K562 (cell line): ENCODE results near the gene MAP3K12. TPM values are rescaled to one million over a fixed set of nuclear protein-coding genes. Genes with fewer than 3 reads are reported as not detected.

ENCODE experiments used
- BMI1 ChIP-seq: fragments of 150-350 bp; IDR thresholded peaks from 2 replicates; pipeline ENCODE4 v1.6.1; 2014; ENCODE audit warnings: low read length
- EGR1 ChIP-seq: fragments of 450-650 bp; conservative IDR thresholded peaks from 2 replicates; pipeline ENCODE4 v1.6.1; 2017; ENCODE audit warnings: mild to moderate bottlenecking
- ELF1 ChIP-seq: fragments of 200-800 bp; sonication (Bioruptor generic); IDR thresholded peaks from 2 replicates; pipeline ENCODE4 v1.6.1; 2016; ENCODE audit warnings: missing genetic modification characterization, missing compliant biosample characterization
- ETV6 ChIP-seq, 3 experiments: fragments of 150-350 bp in 1 of 3; sonication (generic) in 1 of 3; formaldehyde crosslinking in 1 of 3; IDR thresholded peaks; 2 replicates each; pipeline versions ENCODE4 v1.6.1 to v1.8.0; 2014 to 2022; ENCODE audit warnings: borderline replicate concordance in 2 of 3, low read depth in 2 of 3, antibody characterized with exemption in 1 of 3, low read length in 1 of 3, mild to moderate bottlenecking in 1 of 3, missing genetic modification reagents in 1 of 3
- MED1 ChIP-seq: sonication (generic); formaldehyde crosslinking; IDR thresholded peaks from 2 replicates; pipeline ENCODE4 v1.8.1; 2023; ENCODE audit warnings: missing genetic modification reagents, borderline replicate concordance
- NR2C1 ChIP-seq, 2 experiments: fragments of 450-650 bp; IDR thresholded peaks; 2 replicates each; pipeline ENCODE4 v1.6.1; 2017; ENCODE audit warnings: mild to moderate bottlenecking in 2 of 2, antibody characterized with exemption in 1 of 2, inconsistent platforms in 1 of 2, missing compliant biosample characterization in 1 of 2, missing genetic modification characterization in 1 of 2
- POLR2B ChIP-seq: fragments of 450-650 bp; IDR thresholded peaks from 2 replicates; pipeline ENCODE4 v1.6.1; 2018; ENCODE audit warnings: low read depth; ENCODE audit not compliant: partially characterized antibody
- SMAD4 ChIP-seq: fragments of 250-450 bp; sonication (Bioruptor Pico); conservative IDR thresholded peaks from 2 replicates; pipeline ENCODE4 v1.8.0; 2021; ENCODE audit warnings: inconsistent platforms, mild to moderate bottlenecking, moderate library complexity
- TBP ChIP-seq: optimal IDR thresholded peaks from 2 replicates; pipeline ENCODE3; 2011; ENCODE audit warnings: low read depth, low read length, improper control_type of control experiment
- ZNF140 ChIP-seq: fragments of 250-450 bp; sonication (Bioruptor Pico); IDR thresholded peaks from 2 replicates; pipeline ENCODE4 v1.8.0; 2021; ENCODE audit warnings: moderate library complexity, mild to moderate bottlenecking, inconsistent platforms
- ZNF175 ChIP-seq: fragments of 200-800 bp; sonication (Bioruptor generic); IDR thresholded peaks from 2 replicates; pipeline ENCODE4 v1.6.1; 2016; ENCODE audit warnings: low read depth, mild to moderate bottlenecking, missing genetic modification characterization, missing compliant biosample characterization
- ZNF584 ChIP-seq: fragments of 200-800 bp; sonication (Bioruptor generic); IDR thresholded peaks from 2 replicates; pipeline ENCODE4 v1.6.1; 2016; ENCODE audit warnings: low read depth, mild to moderate bottlenecking, missing genetic modification characterization, missing compliant biosample characterization
- ZNF717 ChIP-seq: fragments of 250-450 bp; sonication (Bioruptor Pico); IDR thresholded peaks from 2 replicates; pipeline ENCODE4 v1.5.0; 2021
- ZNF766 ChIP-seq: fragments of 200-800 bp; sonication (Bioruptor generic); conservative IDR thresholded peaks from 2 replicates; pipeline ENCODE4 v1.6.1; 2016; ENCODE audit warnings: missing genetic modification characterization, missing compliant biosample characterization
- polyA plus RNA-seq, 8 experiments: library from polyadenylated mRNA; depleted of rRNA in 4 of 8; stranded (reverse) in 5 of 8; unstranded in 3 of 8; fragments of >200 nt; fragmentation: Nextera tagmentation in 2 of 8; fragmentation: Illumina TruSeq in 1 of 8; extraction: Ambion mirVana in 2 of 8; extraction: Trizol in 1 of 8; gene quantifications; 2 replicates each; pipeline versions ENCODE4 v1.2.1 to v1.2.3, GENCODE V29; 2011 to 2014; ENCODE audit warnings: inconsistent platforms in 1 of 8, missing spikeins in 1 of 8
- total RNA-seq, 7 experiments: library from RNA; depleted of rRNA in 6 of 7; stranded (reverse); fragments of >200 nt in 6 of 7; fragmentation: Illumina TruSeq in 2 of 7; extraction: Trizol in 2 of 7; gene quantifications; 2 replicates each; pipeline versions ENCODE4 v1.2.1 to v1.2.3, GENCODE V29; 2011 to 2021; ENCODE audit warnings: low replicate concordance in 1 of 7
- TF ChIP-seq, protein P1 (sequence below): sonication (generic); IDR thresholded peaks from 2 replicates; pipeline ENCODE4 v1.6.1; 2016
- TF ChIP-seq, protein P2 (sequence below): fragments of 450-650 bp; IDR thresholded peaks from 2 replicates; pipeline ENCODE4 v1.6.1; 2016
- TF ChIP-seq, protein P3 (sequence below): fragments of 450-650 bp; IDR thresholded peaks from 2 replicates; pipeline ENCODE4 v1.6.1; 2016; ENCODE audit warnings: borderline replicate concordance
- TF ChIP-seq, protein P4 (sequence below), 2 experiments: IDR thresholded peaks in 1 of 2; conservative IDR thresholded peaks in 1 of 2; 2 replicates each; pipeline ENCODE4 v1.6.1; 2016; ENCODE audit warnings: low read depth in 2 of 2, mild to moderate bottlenecking in 1 of 2, missing compliant biosample characterization in 1 of 2, missing genetic modification characterization in 1 of 2, moderate library complexity in 1 of 2
- TF ChIP-seq, protein P5 (sequence below): fragments of 250-450 bp; sonication (Bioruptor Pico); IDR thresholded peaks from 2 replicates; pipeline ENCODE4 v1.8.0; 2021; ENCODE audit warnings: mild to moderate bottlenecking, moderate library complexity

Gene MAP3K12
- total and polyA plus RNA-seq, 9 of the 15 experiments (the other 6 are each of a cell fraction or from before 2014, with no cell fraction given): 0.10 to 2.4 (median 1.6) TPM

- TF ChIP-seq, protein P1, sequence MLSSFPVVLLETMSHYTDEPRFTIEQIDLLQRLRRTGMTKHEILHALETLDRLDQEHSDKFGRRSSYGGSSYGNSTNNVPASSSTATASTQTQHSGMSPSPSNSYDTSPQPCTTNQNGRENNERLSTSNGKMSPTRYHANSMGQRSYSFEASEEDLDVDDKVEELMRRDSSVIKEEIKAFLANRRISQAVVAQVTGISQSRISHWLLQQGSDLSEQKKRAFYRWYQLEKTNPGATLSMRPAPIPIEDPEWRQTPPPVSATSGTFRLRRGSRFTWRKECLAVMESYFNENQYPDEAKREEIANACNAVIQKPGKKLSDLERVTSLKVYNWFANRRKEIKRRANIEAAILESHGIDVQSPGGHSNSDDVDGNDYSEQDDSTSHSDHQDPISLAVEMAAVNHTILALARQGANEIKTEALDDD: no peak
- TF ChIP-seq MED1: no peak
- no peak for TF ChIP-seq BMI1
- no peak for TF ChIP-seq ETV6 (IDR thresholded peaks at IDR 0.05; ENCODE audit: borderline replicate concordance in 1 of 2, low read depth in 2 of 2, low read length in 1 of 2)
- TF ChIP-seq ETV6 (CRISPR knock-in tag; IDR thresholded peaks at IDR 0.05; ENCODE audit: borderline replicate concordance): no peak
- no peak for TF ChIP-seq ZNF140
- TF ChIP-seq ZNF717 (CRISPR knock-in tag): no peak
- TF ChIP-seq, protein P2, sequence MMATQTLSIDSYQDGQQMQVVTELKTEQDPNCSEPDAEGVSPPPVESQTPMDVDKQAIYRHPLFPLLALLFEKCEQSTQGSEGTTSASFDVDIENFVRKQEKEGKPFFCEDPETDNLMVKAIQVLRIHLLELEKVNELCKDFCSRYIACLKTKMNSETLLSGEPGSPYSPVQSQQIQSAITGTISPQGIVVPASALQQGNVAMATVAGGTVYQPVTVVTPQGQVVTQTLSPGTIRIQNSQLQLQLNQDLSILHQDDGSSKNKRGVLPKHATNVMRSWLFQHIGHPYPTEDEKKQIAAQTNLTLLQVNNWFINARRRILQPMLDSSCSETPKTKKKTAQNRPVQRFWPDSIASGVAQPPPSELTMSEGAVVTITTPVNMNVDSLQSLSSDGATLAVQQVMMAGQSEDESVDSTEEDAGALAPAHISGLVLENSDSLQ: peak; percentile 50; the same call in 1 of the 2 replicates
- TF ChIP-seq ZNF175 (CRISPR knock-in tag): peak; percentile 94
- TF ChIP-seq, protein P3, sequence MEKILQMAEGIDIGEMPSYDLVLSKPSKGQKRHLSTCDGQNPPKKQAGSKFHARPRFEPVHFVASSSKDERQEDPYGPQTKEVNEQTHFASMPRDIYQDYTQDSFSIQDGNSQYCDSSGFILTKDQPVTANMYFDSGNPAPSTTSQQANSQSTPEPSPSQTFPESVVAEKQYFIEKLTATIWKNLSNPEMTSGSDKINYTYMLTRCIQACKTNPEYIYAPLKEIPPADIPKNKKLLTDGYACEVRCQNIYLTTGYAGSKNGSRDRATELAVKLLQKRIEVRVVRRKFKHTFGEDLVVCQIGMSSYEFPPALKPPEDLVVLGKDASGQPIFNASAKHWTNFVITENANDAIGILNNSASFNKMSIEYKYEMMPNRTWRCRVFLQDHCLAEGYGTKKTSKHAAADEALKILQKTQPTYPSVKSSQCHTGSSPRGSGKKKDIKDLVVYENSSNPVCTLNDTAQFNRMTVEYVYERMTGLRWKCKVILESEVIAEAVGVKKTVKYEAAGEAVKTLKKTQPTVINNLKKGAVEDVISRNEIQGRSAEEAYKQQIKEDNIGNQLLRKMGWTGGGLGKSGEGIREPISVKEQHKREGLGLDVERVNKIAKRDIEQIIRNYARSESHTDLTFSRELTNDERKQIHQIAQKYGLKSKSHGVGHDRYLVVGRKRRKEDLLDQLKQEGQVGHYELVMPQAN: no peak
- TF ChIP-seq SMAD4 (CRISPR knock-in tag): peak; percentile 68; the same call in 1 of the 2 replicates
- peak; percentile 82; the same call in 1 of the 2 replicates for TF ChIP-seq ZNF584 (CRISPR knock-in tag)
- no peak for TF ChIP-seq NR2C1 (IDR thresholded peaks at IDR 0.05)
- TF ChIP-seq NR2C1 (tag; IDR thresholded peaks at IDR 0.05): 0 out of 2 replicates have a peak, but pooled peaks have one; percentile 43
- TF ChIP-seq TBP: no peak
- TF ChIP-seq ZNF766: peak; percentile 93
- TF ChIP-seq EGR1: no peak
- TF ChIP-seq, protein P4, sequence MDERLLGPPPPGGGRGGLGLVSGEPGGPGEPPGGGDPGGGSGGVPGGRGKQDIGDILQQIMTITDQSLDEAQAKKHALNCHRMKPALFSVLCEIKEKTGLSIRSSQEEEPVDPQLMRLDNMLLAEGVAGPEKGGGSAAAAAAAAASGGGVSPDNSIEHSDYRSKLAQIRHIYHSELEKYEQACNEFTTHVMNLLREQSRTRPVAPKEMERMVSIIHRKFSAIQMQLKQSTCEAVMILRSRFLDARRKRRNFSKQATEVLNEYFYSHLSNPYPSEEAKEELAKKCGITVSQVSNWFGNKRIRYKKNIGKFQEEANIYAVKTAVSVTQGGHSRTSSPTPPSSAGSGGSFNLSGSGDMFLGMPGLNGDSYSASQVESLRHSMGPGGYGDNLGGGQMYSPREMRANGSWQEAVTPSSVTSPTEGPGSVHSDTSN (CRISPR knock-in tag; IDR thresholded peaks at IDR 0.05; ENCODE audit: low read depth): no peak
- TF ChIP-seq, protein P4 (tag; conservative IDR thresholded peaks at IDR 0.05; ENCODE audit: low read depth): peak; percentile 60
- no peak for TF ChIP-seq POLR2B
- no peak for TF ChIP-seq ELF1 (tag)
- TF ChIP-seq, protein P5, sequence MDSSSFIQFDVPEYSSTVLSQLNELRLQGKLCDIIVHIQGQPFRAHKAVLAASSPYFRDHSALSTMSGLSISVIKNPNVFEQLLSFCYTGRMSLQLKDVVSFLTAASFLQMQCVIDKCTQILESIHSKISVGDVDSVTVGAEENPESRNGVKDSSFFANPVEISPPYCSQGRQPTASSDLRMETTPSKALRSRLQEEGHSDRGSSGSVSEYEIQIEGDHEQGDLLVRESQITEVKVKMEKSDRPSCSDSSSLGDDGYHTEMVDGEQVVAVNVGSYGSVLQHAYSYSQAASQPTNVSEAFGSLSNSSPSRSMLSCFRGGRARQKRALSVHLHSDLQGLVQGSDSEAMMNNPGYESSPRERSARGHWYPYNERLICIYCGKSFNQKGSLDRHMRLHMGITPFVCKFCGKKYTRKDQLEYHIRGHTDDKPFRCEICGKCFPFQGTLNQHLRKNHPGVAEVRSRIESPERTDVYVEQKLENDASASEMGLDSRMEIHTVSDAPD (CRISPR knock-in tag): no peak
Measured at GRCh38 chr12:53538209-53538689, 39.0 kb upstream of the MAP3K12 start (continued).
